ENCODE data around the gene NRM.

DNA sequence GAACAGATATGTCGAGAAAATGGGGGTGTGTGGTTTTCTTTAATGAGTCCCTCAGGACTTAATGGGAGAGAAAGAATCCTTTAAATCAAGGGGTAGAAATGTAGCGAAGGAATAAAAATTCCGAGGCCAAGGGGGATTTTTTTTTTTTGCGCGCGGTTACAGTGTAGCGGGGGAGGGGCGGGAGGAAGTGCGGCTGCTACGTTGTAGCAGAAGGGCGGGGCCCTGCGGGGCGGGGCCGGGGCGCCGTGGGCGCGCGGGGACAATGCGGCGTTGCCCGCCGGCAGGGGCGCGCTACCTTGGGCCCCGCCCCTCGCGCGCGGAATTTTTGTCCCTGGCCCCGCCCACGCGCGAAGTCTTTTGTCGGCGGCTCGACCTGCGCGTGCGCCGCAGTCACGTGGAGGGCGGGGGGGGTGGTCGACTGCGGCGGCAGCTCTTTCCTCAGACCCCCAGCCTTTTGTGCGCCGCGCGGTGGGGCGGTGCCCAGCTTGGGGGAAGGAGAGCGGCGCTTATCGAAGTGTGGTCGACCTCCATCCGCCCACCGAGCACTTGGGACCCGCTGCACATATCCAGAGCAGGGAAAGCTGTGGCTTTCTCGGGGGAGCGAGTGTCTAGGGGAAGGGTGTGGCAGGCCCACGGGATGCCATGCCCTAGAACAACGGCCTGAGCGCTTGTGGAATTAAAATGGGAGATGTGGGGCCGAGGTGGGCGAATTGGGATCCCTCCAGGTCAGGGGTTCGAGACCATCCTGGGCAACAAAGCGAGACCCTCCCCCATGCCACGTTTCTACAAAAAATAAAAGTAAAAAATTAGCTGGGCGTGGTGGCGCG lies 30.6 kb upstream of the NRM start:
- TF ChIP-seq, protein P1, sequence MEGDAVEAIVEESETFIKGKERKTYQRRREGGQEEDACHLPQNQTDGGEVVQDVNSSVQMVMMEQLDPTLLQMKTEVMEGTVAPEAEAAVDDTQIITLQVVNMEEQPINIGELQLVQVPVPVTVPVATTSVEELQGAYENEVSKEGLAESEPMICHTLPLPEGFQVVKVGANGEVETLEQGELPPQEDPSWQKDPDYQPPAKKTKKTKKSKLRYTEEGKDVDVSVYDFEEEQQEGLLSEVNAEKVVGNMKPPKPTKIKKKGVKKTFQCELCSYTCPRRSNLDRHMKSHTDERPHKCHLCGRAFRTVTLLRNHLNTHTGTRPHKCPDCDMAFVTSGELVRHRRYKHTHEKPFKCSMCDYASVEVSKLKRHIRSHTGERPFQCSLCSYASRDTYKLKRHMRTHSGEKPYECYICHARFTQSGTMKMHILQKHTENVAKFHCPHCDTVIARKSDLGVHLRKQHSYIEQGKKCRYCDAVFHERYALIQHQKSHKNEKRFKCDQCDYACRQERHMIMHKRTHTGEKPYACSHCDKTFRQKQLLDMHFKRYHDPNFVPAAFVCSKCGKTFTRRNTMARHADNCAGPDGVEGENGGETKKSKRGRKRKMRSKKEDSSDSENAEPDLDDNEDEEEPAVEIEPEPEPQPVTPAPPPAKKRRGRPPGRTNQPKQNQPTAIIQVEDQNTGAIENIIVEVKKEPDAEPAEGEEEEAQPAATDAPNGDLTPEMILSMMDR (conservative IDR thresholded peaks at IDR 0.05) = no peak; the same call in 1 of the 2 replicates
- TF ChIP-seq ZFX (IDR thresholded peaks at IDR 0.05) = no peak
